HG03378 (cell line): Measurements from ENCODE around the gene NOXO1.

ENCODE experiments used
- ATAC-seq: cut with Tn5 transposase; IDR thresholded peaks from one replicate; pipeline ENCODE4 v1.9.1; 2021; ENCODE audit warnings: mild to moderate bottlenecking, moderate library complexity; ENCODE audit not compliant: unreplicated experiment

The NOXO1 gene

GRCh38 chr16:1980030-1980769 lies 1.1 kb downstream of the NOXO1 start:
- no peak for ATAC-seq

- ATAC-seq: no peak
Measured at GRCh38 chr16:1979271-1980029, 1.8 kb downstream of the NOXO1 start.

- no peak for ATAC-seq
Measured at GRCh38 chr16:1978476-1979120, 2.7 kb downstream of the NOXO1 start.

GRCh38 chr16:1977875-1978268 lies 3.4 kb downstream of the NOXO1 start:
- no peak for ATAC-seq

GRCh38 chr16:1976951-1977874 lies 4.1 kb downstream of the NOXO1 start:
- ATAC-seq: no peak

- no peak for ATAC-seq
Measured at GRCh38 chr16:1976216-1976520, 5.1 kb downstream of the NOXO1 start.

- ATAC-seq: no peak
Measured at GRCh38 chr16:1975432-1976215, 5.6 kb downstream of the NOXO1 start.

GRCh38 chr16:1974157-1975070 lies 6.9 kb downstream of the NOXO1 start:
- no peak for ATAC-seq

GRCh38 chr16:1973461-1974156 lies 7.7 kb downstream of the NOXO1 start:
- no peak for ATAC-seq

- no peak for ATAC-seq
Measured at GRCh38 chr16:1972490-1972877, 8.8 kb downstream of the NOXO1 start.

GRCh38 chr16:1971796-1972489 lies 9.3 kb downstream of the NOXO1 start, which contains the start of gene TBL3:
Gene TBL3, plus strand, starts transcription at chr16:1972053. Its CDS starts 112 bp downstream, at chr16:1972165.
- peak; percentile 58 for ATAC-seq

- ATAC-seq: no peak
Measured at GRCh38 chr16:1968146-1968953, 12.9 kb downstream of the NOXO1 start.

- ATAC-seq: no peak
Measured at GRCh38 chr16:1966460-1966859, 14.8 kb downstream of the NOXO1 start, which contains the start of gene RNF151. Gene RNF151, plus strand, starts transcription at chr16:1966856. Its CDS starts 26 bp downstream, at chr16:1966882.

- ATAC-seq: no peak
Measured at GRCh38 chr16:1965396-1966001, 15.8 kb downstream of the NOXO1 start.

GRCh38 chr16:1964506-1965395 lies 16.5 kb downstream of the NOXO1 start, which contains the start of gene RPS2:
Gene RPS2, minus strand, starts transcription at chr16:1964826. Its CDS starts 201 bp downstream, at chr16:1964625.
- ATAC-seq: peak; percentile 67
